Measurements from ENCODE around the gene SYT7. TPM values are rescaled to one million over a fixed set of nuclear protein-coding genes. Genes with fewer than 3 reads are reported as not detected.

SYT7 gene
- polyA plus RNA-seq (2011; rRNA removed) = 0.01 and 0.04 TPM in 2 replicates
- not detected in 2 replicates for polyA minus RNA-seq (2011; rRNA and poly(A)+ RNA removed)

- H3K4me3 ChIP-seq (ENCODE audit: low read depth, low read length) = peak within 1 kb of the TSS; percentile 41
- peak; percentile 47 for DNase-seq (ENCODE audit: low read depth)
- no peak; the same call in 1 of the 2 replicates for TF ChIP-seq CTCF (IDR thresholded peaks at IDR 0.05; ENCODE audit: insufficient read depth, low read depth, low read length)
- H3K36me3 ChIP-seq (ENCODE audit: control insufficient read depth, insufficient read depth, low read length) = no peaks in the 10 kb centered on the region
- ChIA-PET POLR2A (no interaction called here), CTCF (interaction anchor here (0.6 to 2.0 kb wide), 13 partner anchors 11 to 804 kb away, joined by 3 to 11 read pairs (median 4); no protein-coding TSS in a partner anchor)
- H3K27me3 ChIP-seq (ENCODE audit: control insufficient read depth, insufficient read depth, low read length) = peaks cover 39% of the 10 kb centered on the region
Measured at GRCh38 chr11:61581030-61581928, at the start of gene SYT7. SYT7 (minus strand) TSS chr11:61581076; CDS start chr11:61580820, 256 bp downstream.

GRCh38 chr11:61630089-61630488 lies 49.2 kb upstream of the SYT7 start:
- POLR2A ChIA-PET = no interaction called here
- Histone ChIP-seq H3K27me3 (ENCODE audit: control insufficient read depth, insufficient read depth, low read length) (peaks cover 3% of the 10 kb centered on the region), H3K4me3 (ENCODE audit: low read depth, low read length) (no peak overlapping the region), H3K36me3 (ENCODE audit: control insufficient read depth, insufficient read depth, low read length) (no peaks in the 10 kb centered on the region)
- TF ChIP-seq CTCF (IDR thresholded peaks at IDR 0.05; ENCODE audit: insufficient read depth, low read depth, low read length) = no peak
- CTCF ChIA-PET = interaction anchor here (0.6 to 11.6 kb wide), 12 partner anchors 9 to 807 kb away, joined by 3 to 84 read pairs (median 4); no protein-coding TSS in a partner anchor
- DNase-seq (ENCODE audit: low read depth) = no peak

- peaks cover 3% of the 10 kb centered on the region for H3K27me3 ChIP-seq (ENCODE audit: control insufficient read depth, insufficient read depth, low read length)
- ChIA-PET CTCF (interaction anchor here (0.6 to 11.6 kb wide), 26 partner anchors 10 to 194 kb away, joined by 3 to 84 read pairs (median 5); partner anchors contain the start of gene LRRC10B), POLR2A (no interaction called here)
- no peak for TF ChIP-seq CTCF (IDR thresholded peaks at IDR 0.05; ENCODE audit: insufficient read depth, low read depth, low read length)
- H3K36me3 ChIP-seq (ENCODE audit: control insufficient read depth, insufficient read depth, low read length) = no peaks in the 10 kb centered on the region
- no peak overlapping the region for H3K4me3 ChIP-seq (ENCODE audit: low read depth, low read length)
- DNase-seq (ENCODE audit: low read depth) = no peak
Measured at GRCh38 chr11:61629082-61629833, 48.4 kb upstream of the SYT7 start.

GRCh38 chr11:61628662-61628970 lies 47.7 kb upstream of the SYT7 start:
- CTCF ChIA-PET = interaction anchor here (0.6 to 11.6 kb wide), 25 partner anchors 9 to 194 kb away, joined by 3 to 84 read pairs (median 5); partner anchors contain the start of gene LRRC10B
- no peaks in the 10 kb centered on the region for H3K36me3 ChIP-seq (ENCODE audit: control insufficient read depth, insufficient read depth, low read length)
- DNase-seq (ENCODE audit: low read depth) = no peak
- no peak for TF ChIP-seq CTCF (IDR thresholded peaks at IDR 0.05; ENCODE audit: insufficient read depth, low read depth, low read length)
- peaks cover 3% of the 10 kb centered on the region for H3K27me3 ChIP-seq (ENCODE audit: control insufficient read depth, insufficient read depth, low read length)
- no peak overlapping the region for H3K4me3 ChIP-seq (ENCODE audit: low read depth, low read length)
- POLR2A ChIA-PET = no interaction called here

Data from BJ (cell line).